H1 (cell line): ENCODE results near the gene RAD51B. TPM values are rescaled to one million over a fixed set of nuclear protein-coding genes. Genes with fewer than 3 reads are reported as not detected.

Experiments used
- CTCF ChIA-PET: fragments of 300-600 bp; sonication (Branson Sonifier 250); formaldehyde crosslinking; loops from one replicate; lab custom pipeline; 2021; ENCODE audit not compliant: partially characterized antibody; lab: Charles Lee
- POLR2A ChIA-PET: fragments of 300-600 bp; sonication (Branson Sonifier 250); formaldehyde crosslinking; loops from one replicate; lab custom pipeline; 2021; ENCODE audit warnings: inconsistent platforms; ENCODE audit not compliant: partially characterized antibody; lab: Charles Lee
- DNase-seq, 2 experiments: peaks; one replicate each; pipeline versions ENCODE4 v3.0.0 to v3.0.0-alpha.2; 2010 to 2022; ENCODE audit warnings: low spot score in 2 of 2, low read depth in 1 of 2, mixed read lengths in 1 of 2
- FAIRE-seq: peaks from 2 replicates; lab custom pipeline; 2011; peaks lifted over from hg19 to GRCh38; lab: Jason Lieb, UNC
- H2AFZ ChIP-seq: 2 replicates; pipeline ENCODE4 v1.8.1; 2012; ENCODE audit warnings: low read length, inconsistent platforms
- H2AK5ac ChIP-seq: 2 replicates; pipeline ENCODE4 v1.6.1; 2013; ENCODE audit warnings: low read depth, low read length
- H2BK120ac ChIP-seq: replicated peaks from 2 replicates; pipeline ENCODE3; 2013; ENCODE audit warnings: low read depth, low read length, inconsistent platforms
- H2BK12ac ChIP-seq: 2 replicates; pipeline ENCODE4 v1.6.1; 2013; ENCODE audit warnings: low read depth, low read length
- H2BK15ac ChIP-seq: 2 replicates; pipeline ENCODE4 v1.6.1; 2013; ENCODE audit warnings: low read length
- H2BK20ac ChIP-seq: 2 replicates; pipeline ENCODE4 v1.6.1; 2013; ENCODE audit warnings: low read length
- H2BK5ac ChIP-seq: 2 replicates; pipeline ENCODE4 v1.6.1; 2013; ENCODE audit warnings: low read depth, low read length
- H3K14ac ChIP-seq: 2 replicates; pipeline ENCODE4 v1.6.1; 2013; ENCODE audit warnings: inconsistent platforms; ENCODE audit not compliant: insufficient read length
- H3K18ac ChIP-seq: 2 replicates; pipeline ENCODE4 v1.6.1; 2013; ENCODE audit warnings: low read length; ENCODE audit errors: extremely low read depth
- H3K23ac ChIP-seq: 2 replicates; pipeline ENCODE4 v1.6.1; 2013; ENCODE audit warnings: inconsistent platforms; ENCODE audit not compliant: insufficient read length
- H3K23me2 ChIP-seq: 2 replicates; pipeline ENCODE4 v1.6.1; 2013; ENCODE audit warnings: low read depth, low read length
- H3K27ac ChIP-seq: 2 replicates; pipeline ENCODE4 v1.6.1; 2011; ENCODE audit warnings: low read depth, low read length, inconsistent platforms
- H3K27me3 ChIP-seq, 4 experiments: replicated peaks in 1 of 4; 1 replicate in 1 of 4; 2 replicates in 3 of 4; pipeline versions ENCODE4 v1.6.1 to v1.8.1; 2011 to 2013; ENCODE audit warnings: low read length in 3 of 4, mild to moderate bottlenecking in 3 of 4, inconsistent platforms in 2 of 4, mixed read lengths in 2 of 4, moderate library complexity in 1 of 4; ENCODE audit not compliant: control insufficient read depth in 3 of 4, insufficient read depth in 3 of 4; ENCODE audit errors: extremely low read depth in 1 of 4
- H3K36me3 ChIP-seq, 4 experiments: 2 replicates each; pipeline versions ENCODE4 v1.6.1 to v1.8.1; 2011 to 2013; ENCODE audit warnings: mild to moderate bottlenecking in 4 of 4, low read length in 3 of 4, moderate library complexity in 2 of 4, control low read depth in 1 of 4, inconsistent platforms in 1 of 4; ENCODE audit not compliant: insufficient read depth in 4 of 4, control insufficient read depth in 2 of 4
- H3K4ac ChIP-seq: replicated peaks from 2 replicates; pipeline ENCODE3; 2013; ENCODE audit warnings: low read length, low read depth, mixed read lengths, inconsistent platforms; ENCODE audit not compliant: insufficient read length
- H3K4me1 ChIP-seq, 4 experiments: replicated peaks in 1 of 4; 1 replicate in 1 of 4; 2 replicates in 3 of 4; pipeline versions ENCODE4 v1.6.1 to v1.8.1; 2011 to 2013; ENCODE audit warnings: low read length in 3 of 4, inconsistent platforms in 2 of 4, mixed read lengths in 1 of 4; ENCODE audit not compliant: insufficient read depth in 4 of 4, control insufficient read depth in 3 of 4
- H3K4me2 ChIP-seq, 2 experiments: 2 replicates each; pipeline versions ENCODE4 v1.6.1 to v1.8.1; 2011 to 2013; ENCODE audit warnings: low read depth in 2 of 2, low read length in 2 of 2, control low read depth in 1 of 2, inconsistent platforms in 1 of 2, mild to moderate bottlenecking in 1 of 2; ENCODE audit not compliant: insufficient read depth in 1 of 2
- H3K4me3 ChIP-seq, 4 experiments: fragments of 200-600, 300-600 bp in 1 of 4; sonication (generic), shearing (Covaris generic), sonication (Bioruptor Twin) in 1 of 4; 2 replicates each; pipeline versions ENCODE4 v1.5.1 to v1.8.1; 2011 to 2016; ENCODE audit warnings: low read length in 4 of 4, low read depth in 3 of 4, control low read depth in 2 of 4, inconsistent platforms in 2 of 4, mild to moderate bottlenecking in 2 of 4, mixed read lengths in 1 of 4, moderate library complexity in 1 of 4; ENCODE audit not compliant: insufficient read depth in 2 of 4; ENCODE audit errors: extremely low read depth in 1 of 4
- H3K56ac ChIP-seq: replicated peaks from 2 replicates; pipeline ENCODE3; 2013; ENCODE audit warnings: low read depth, mild to moderate bottlenecking, mixed read lengths, low read length, inconsistent platforms; ENCODE audit not compliant: insufficient read length
- H3K79me1 ChIP-seq: 2 replicates; pipeline ENCODE4 v1.6.1; 2013; ENCODE audit warnings: low read depth, low read length, control low read depth
- H3K79me2 ChIP-seq, 2 experiments: 2 replicates each; pipeline versions ENCODE4 v1.6.1 to v1.8.1; 2012 to 2013; ENCODE audit warnings: low read length in 2 of 2, mild to moderate bottlenecking in 2 of 2, inconsistent platforms in 1 of 2; ENCODE audit not compliant: insufficient read depth in 2 of 2, control insufficient read depth in 1 of 2
- H3K9ac ChIP-seq, 4 experiments: replicated peaks in 1 of 4; 1 replicate in 1 of 4; 2 replicates in 3 of 4; pipeline versions ENCODE4 v1.6.1 to v1.8.1; 2011 to 2013; ENCODE audit warnings: low read depth in 3 of 4, low read length in 3 of 4, control low read depth in 2 of 4, mild to moderate bottlenecking in 2 of 4, moderate library complexity in 2 of 4, inconsistent platforms in 1 of 4; ENCODE audit errors: extremely low read depth in 1 of 4
- H3K9me3 ChIP-seq, 2 experiments: 2 replicates each; pipeline versions ENCODE4 v1.6.1 to v1.8.1; 2012 to 2013; ENCODE audit warnings: mild to moderate bottlenecking in 2 of 2, moderate library complexity in 2 of 2, control low read depth in 1 of 2, inconsistent platforms in 1 of 2, low read depth in 1 of 2, low read length in 1 of 2, mixed read lengths in 1 of 2; ENCODE audit not compliant: insufficient read depth in 2 of 2
- H4K20me1 ChIP-seq, 2 experiments: replicated peaks in 1 of 2; 2 replicates each; pipeline versions ENCODE3 to v1.8.1; 2011 to 2013; ENCODE audit warnings: inconsistent platforms in 2 of 2, low read length in 2 of 2, mild to moderate bottlenecking in 1 of 2; ENCODE audit not compliant: insufficient read depth in 2 of 2, control insufficient read depth in 1 of 2
- H4K5ac ChIP-seq: 2 replicates; pipeline ENCODE4 v1.6.1; 2013; ENCODE audit warnings: low read length, low read depth, mixed read lengths, inconsistent platforms; ENCODE audit not compliant: insufficient read length
- H4K8ac ChIP-seq: 2 replicates; pipeline ENCODE4 v1.8.0; 2013; ENCODE audit warnings: mild to moderate bottlenecking, moderate library complexity, low read length, inconsistent platforms; ENCODE audit not compliant: insufficient read depth; ENCODE audit errors: extremely low read depth
- H4K91ac ChIP-seq: replicated peaks from 2 replicates; pipeline ENCODE3; 2013; ENCODE audit warnings: low read length, mixed read lengths, inconsistent platforms; ENCODE audit not compliant: insufficient read length
- CEBPB ChIP-seq: IDR thresholded peaks from 2 replicates; pipeline ENCODE4 v1.6.1; 2012; ENCODE audit warnings: low read depth, low read length
- CHD1 ChIP-seq: IDR thresholded peaks from 2 replicates; pipeline ENCODE4 v1.6.1; 2012; ENCODE audit warnings: low read depth, low read length, improper control_type of control experiment
- CHD2 ChIP-seq: IDR thresholded peaks from 2 replicates; pipeline ENCODE4 v1.6.1; 2012; ENCODE audit warnings: low read length, improper control_type of control experiment
- GTF2F1 ChIP-seq: IDR thresholded peaks from 2 replicates; pipeline ENCODE4 v1.6.1; 2012; ENCODE audit warnings: low read depth, low read length, improper control_type of control experiment, borderline replicate concordance
- HDAC2 ChIP-seq, 2 experiments: fragments of 300-600 bp in 1 of 2; sonication (generic) in 1 of 2; IDR thresholded peaks; 2 replicates each; pipeline ENCODE4 v1.6.1; 2011 to 2012; ENCODE audit warnings: low read depth in 2 of 2, low read length in 2 of 2, mild to moderate bottlenecking in 2 of 2, moderate library complexity in 2 of 2, borderline replicate concordance in 1 of 2, inconsistent platforms in 1 of 2
- JUN ChIP-seq: IDR thresholded peaks from 2 replicates; pipeline ENCODE4 v1.6.1; 2011; ENCODE audit warnings: low read depth, mild to moderate bottlenecking, improper control_type of control experiment, low read length
- JUND ChIP-seq: IDR thresholded peaks from 2 replicates; pipeline ENCODE4 v1.6.1; 2011; ENCODE audit warnings: mild to moderate bottlenecking, improper control_type of control experiment, low read length
- KDM4A ChIP-seq: IDR thresholded peaks from one replicate; pipeline ENCODE4 v1.7.1; 2012; ENCODE audit warnings: low read depth, mild to moderate bottlenecking, moderate library complexity, low read length, inconsistent platforms; ENCODE audit not compliant: severe bottlenecking
- MAX ChIP-seq: IDR thresholded peaks from 2 replicates; pipeline ENCODE4 v1.6.1; 2012; ENCODE audit warnings: inconsistent platforms
- POU5F1 ChIP-seq: IDR thresholded peaks from 2 replicates; pipeline ENCODE4 v1.6.1; 2011; ENCODE audit warnings: low read depth, mild to moderate bottlenecking, low read length, moderate library complexity
- SIN3A ChIP-seq, 2 experiments: IDR thresholded peaks in 1 of 2; conservative IDR thresholded peaks in 1 of 2; 2 replicates each; pipeline ENCODE4 v1.6.1; 2011 to 2012; ENCODE audit warnings: low read length in 2 of 2, improper control_type of control experiment in 1 of 2, low read depth in 1 of 2, mild to moderate bottlenecking in 1 of 2
- SRF ChIP-seq: IDR thresholded peaks from 2 replicates; pipeline ENCODE4 v1.6.1; 2011; ENCODE audit warnings: mild to moderate bottlenecking, low read depth, low read length, moderate library complexity
- TEAD4 ChIP-seq: IDR thresholded peaks from 2 replicates; pipeline ENCODE4 v1.6.1; 2012; ENCODE audit warnings: low read depth, low read length, inconsistent platforms, mixed read lengths
- YY1 ChIP-seq: IDR thresholded peaks from 2 replicates; pipeline ENCODE4 v1.6.1; 2011; ENCODE audit warnings: low read depth, mild to moderate bottlenecking, low read length
- WGBS, 2 experiments: shearing (Covaris generic) in 1 of 2; methylation state at CpG; one replicate each; pipeline versions ENCODE4 v1.1.6 to v1.1.7; 2013 to 2015; ENCODE audit warnings: low lambda C conversion rate in 2 of 2, mixed read lengths in 2 of 2, inconsistent platforms in 1 of 2, low coverage in 1 of 2, missing lambda C conversion rate in 1 of 2; ENCODE audit not compliant: insufficient replicate concordance in 2 of 2, insufficient coverage in 1 of 2, insufficient read length in 1 of 2; ENCODE audit errors: extremely low coverage in 1 of 2, missing lambda C conversion rate in 1 of 2; 5-methylcytosine and 5-hydroxymethylcytosine counted together
- polyA plus RNA-seq, 7 experiments: library from polyadenylated mRNA; depleted of rRNA in 3 of 7; stranded (reverse) in 5 of 7; unstranded in 2 of 7; fragments of >200 nt in 5 of 7; fragments of 200-250 nt in 2 of 7; gene quantifications; 1 replicate in 5 of 7; 2 replicates in 1 of 7; 4 replicates in 1 of 7; pipeline versions ENCODE4 v1.2.1 to v1.2.3, GENCODE V29; 2011 to 2013; ENCODE audit warnings: missing spikeins in 2 of 7, mixed read lengths in 2 of 7
- total RNA-seq: library from RNA; stranded (reverse); fragmentation: NEBNext Ultra II Directional; extraction: Animal tissue kit (Norgen Biotek cat#: 25700); gene quantifications from 2 replicates; pipeline ENCODE4 v1.2.1, GENCODE V29; 2021

RAD51B gene
- total and polyA plus RNA-seq, 2 of the 8 experiments (the other 6 are each of a cell fraction or from before 2014, with no cell fraction given), result 3.9 to 14.9 TPM

DNA sequence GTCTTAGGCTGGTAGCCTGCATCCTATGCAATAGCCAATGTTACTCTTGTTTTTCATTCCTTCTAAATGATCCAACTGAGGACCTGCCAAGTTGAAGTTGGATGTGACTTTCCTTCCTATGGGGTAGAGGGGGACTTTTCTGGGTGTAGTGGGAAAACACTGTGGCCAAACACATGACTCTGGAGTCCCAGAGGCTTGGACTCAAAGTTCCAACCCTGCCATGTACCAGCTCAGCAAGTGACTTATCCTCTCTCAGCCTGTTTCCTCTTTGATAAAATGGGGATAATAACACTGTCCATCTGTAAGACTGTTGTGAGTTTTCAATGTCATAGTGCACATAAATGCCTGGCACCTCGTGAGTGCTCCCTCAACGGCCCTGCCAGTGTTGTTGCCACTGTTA is 876.3 kb downstream of the RAD51B start:
- no peak overlapping the region for H3K27ac ChIP-seq
- no peaks in the 10 kb centered on the region for H3K79me2 ChIP-seq
- H3K4me2 ChIP-seq, result no peak overlapping the region
- no peak overlapping the region for H2BK15ac ChIP-seq
- H3K79me1 ChIP-seq, result no peaks in the 10 kb centered on the region
- H2BK120ac ChIP-seq, result no peak overlapping the region
- no peaks in the 10 kb centered on the region for H3K9me3 ChIP-seq
- no peak overlapping the region for H2BK20ac ChIP-seq
- no peak overlapping the region for H3K23ac ChIP-seq
- 89% methylated on average over 2 of the region's 2 CpGs; no CpG with 5 or more reads in 1 of the 2 experiments for WGBS, 2 experiments
- ChIA-PET POLR2A (no interaction called here), CTCF (interaction anchor here (1.0 kb wide), 2 partner anchors 94 to 447 kb away, joined by 3 read pairs; no protein-coding TSS in a partner anchor)
- H3K4me1 ChIP-seq, result peaks cover 0 to 5% (median 2%) of the 10 kb centered on the region in 4 experiments; a peak in 3 of 7 replicates
- no peak overlapping the region for H4K91ac ChIP-seq
- FAIRE-seq (no peak), DNase-seq (no peak)
- H3K27me3 ChIP-seq, result no peaks in the 10 kb centered on the region
- H3K36me3 ChIP-seq, result no peaks in the 10 kb centered on the region
- H3K18ac ChIP-seq, result no peak overlapping the region
- H2AFZ ChIP-seq, result no peak overlapping the region
- no peak overlapping the region for H2BK12ac ChIP-seq
- H4K8ac ChIP-seq, result no peak overlapping the region
- no peak overlapping the region for H3K4me3 ChIP-seq
- H3K23me2 ChIP-seq, result no peaks in the 10 kb centered on the region
- no peak overlapping the region for H3K56ac ChIP-seq
- no peaks in the 10 kb centered on the region for H4K20me1 ChIP-seq
- H3K14ac ChIP-seq, result no peak overlapping the region
- no peak overlapping the region for H3K9ac ChIP-seq
- no peak overlapping the region for H3K4ac ChIP-seq
- H4K5ac ChIP-seq, result no peak overlapping the region
- H2AK5ac ChIP-seq, result no peak overlapping the region
- H2BK5ac ChIP-seq, result no peak overlapping the region
- TF ChIP-seq SIN3A (conservative IDR thresholded peaks at IDR 0.05 in 1 of 2, IDR thresholded peaks at IDR 0.05 in 1 of 2; ENCODE audit: low read depth in 1 of 2, low read length in 2 of 2) (no peak), CEBPB (no peak), SRF (no peak), CHD1 (no peak), HDAC2 (IDR thresholded peaks at IDR 0.05; ENCODE audit: borderline replicate concordance in 1 of 2, low read depth in 2 of 2, low read length in 2 of 2) (no peak), TEAD4 (no peak), KDM4A (no peak), GTF2F1 (no peak), CHD2 (no peak), JUND (no peak), POU5F1 (no peak), JUN (no peak), MAX (no peak), YY1 (no peak)
